GM18861 (cell line): Measurements from ENCODE around the gene ZNF548.

ENCODE experiments used
- ATAC-seq: cut with Tn5 transposase; IDR thresholded peaks from one replicate; pipeline ENCODE4 v1.9.1; 2021; ENCODE audit not compliant: unreplicated experiment

ZNF548 gene

GRCh38 chr19:57395710-57396109 is 6.1 kb downstream of the ZNF548 start:
- ATAC-seq = no peak

GRCh38 chr19:57398868-57399267 is 9.2 kb downstream of the ZNF548 start:
- ATAC-seq = no peak

GRCh38 chr19:57403737-57404563 is 14.3 kb downstream of the ZNF548 start:
- no peak for ATAC-seq

GRCh38 chr19:57406516-57407123 is 17.0 kb downstream of the ZNF548 start:
- no peak for ATAC-seq

GRCh38 chr19:57410877-57411671 is 21.4 kb downstream of the ZNF548 start, which contains the start of gene ZNF17:
ZNF17 (plus strand) TSS chr19:57411161; CDS start chr19:57413616, 2,455 bp downstream.
- ATAC-seq = peak; percentile 95

GRCh38 chr19:57419439-57419838 is 29.8 kb downstream of the ZNF548 start:
- ATAC-seq = no peak

- ATAC-seq = no peak
These were observed 31.4 kb downstream of the ZNF548 start for GRCh38 chr19:57421037-57421436.

- no peak for ATAC-seq
These were observed 44.9 kb downstream of the ZNF548 start for GRCh38 chr19:57434386-57435061.

- ATAC-seq = peak; percentile 90
These were observed 45.7 kb downstream of the ZNF548 start, which contains the start of gene ZNF749 for GRCh38 chr19:57435062-57435978. ZNF749 (plus strand) TSS chr19:57435325; CDS start chr19:57435579, 254 bp downstream.

GRCh38 chr19:57436417-57436816 is 46.8 kb downstream of the ZNF548 start:
- ATAC-seq = no peak

GRCh38 chr19:57437931-57438330 is 48.3 kb downstream of the ZNF548 start:
- no peak for ATAC-seq

GRCh38 chr19:57438925-57439324 is 49.3 kb downstream of the ZNF548 start:
- no peak for ATAC-seq

- no peak for ATAC-seq
These were observed 52.5 kb downstream of the ZNF548 start for GRCh38 chr19:57441979-57442752.

GRCh38 chr19:57443121-57443696 is 53.6 kb downstream of the ZNF548 start:
- ATAC-seq = no peak

- ATAC-seq = no peak
These were observed 62.7 kb downstream of the ZNF548 start for GRCh38 chr19:57452307-57452706.
